Astrocyte (in vitro differentiated cells and primary cell): ENCODE data around the gene LCK. TPM values are rescaled to one million over a fixed set of nuclear protein-coding genes. Genes with fewer than 3 reads are reported as not detected.

Experiments used
- DNase-seq: peaks from one replicate; pipeline ENCODE4 v3.0.0-alpha.2; 2010; ENCODE audit warnings: low read depth
- FAIRE-seq: peaks from 2 replicates; lab custom pipeline; 2011; peaks lifted over from hg19 to GRCh38; lab: Jason Lieb, UNC
- H2AFZ ChIP-seq: 2 replicates; pipeline ENCODE4 v1.6.0; 2012; ENCODE audit warnings: low read depth, low read length, inconsistent platforms
- H3K27ac ChIP-seq: 2 replicates; pipeline ENCODE4 v1.5.1; 2011; ENCODE audit warnings: low read depth, low read length, inconsistent platforms
- H3K27me3 ChIP-seq: 2 replicates; pipeline ENCODE4 v1.6.0; 2011; ENCODE audit warnings: low read length, inconsistent platforms; ENCODE audit not compliant: insufficient read depth
- H3K36me3 ChIP-seq: 2 replicates; pipeline ENCODE4 v1.5.1; 2011; ENCODE audit warnings: low read length, inconsistent platforms; ENCODE audit not compliant: insufficient read depth
- H3K4me1 ChIP-seq: 2 replicates; pipeline ENCODE4 v1.5.1; 2011; ENCODE audit warnings: low read length, inconsistent platforms; ENCODE audit not compliant: insufficient read depth
- H3K4me2 ChIP-seq: 2 replicates; pipeline ENCODE4 v1.6.0; 2012; ENCODE audit warnings: low read length, inconsistent platforms
- H3K4me3 ChIP-seq: 2 replicates; pipeline ENCODE4 v1.5.1; 2011; ENCODE audit warnings: low read depth, mild to moderate bottlenecking, low read length, inconsistent platforms; ENCODE audit not compliant: insufficient read depth
- H3K79me2 ChIP-seq: 2 replicates; pipeline ENCODE4 v1.6.0; 2012; ENCODE audit warnings: mild to moderate bottlenecking, low read length, inconsistent platforms; ENCODE audit not compliant: insufficient read depth
- H3K9ac ChIP-seq: 2 replicates; pipeline ENCODE4 v1.6.0; 2012; ENCODE audit warnings: mild to moderate bottlenecking, low read length, inconsistent platforms
- H3K9me3 ChIP-seq: 2 replicates; pipeline ENCODE4 v1.5.1; 2012; ENCODE audit warnings: low read depth, mild to moderate bottlenecking, low read length, inconsistent platforms; ENCODE audit not compliant: insufficient read depth
- H4K20me1 ChIP-seq: 2 replicates; pipeline ENCODE4 v1.6.0; 2012; ENCODE audit warnings: low read length, inconsistent platforms; ENCODE audit not compliant: insufficient read depth
- H3K27ac Mint-ChIP-seq: one replicate; pipeline ENCODE4 v1.8.0; 2021; ENCODE audit warnings: mild to moderate bottlenecking, mixed read lengths; ENCODE audit not compliant: unreplicated experiment
- H3K27me3 Mint-ChIP-seq: one replicate; pipeline ENCODE4 v1.8.0; 2021; ENCODE audit warnings: low read depth, mixed read lengths; ENCODE audit not compliant: unreplicated experiment
- H3K36me3 Mint-ChIP-seq: one replicate; pipeline ENCODE4 v1.8.0; 2021; ENCODE audit warnings: low read depth, mixed read lengths; ENCODE audit not compliant: unreplicated experiment
- H3K4me1 Mint-ChIP-seq: one replicate; pipeline ENCODE4 v1.8.0; 2021; ENCODE audit warnings: low read depth, mixed read lengths; ENCODE audit not compliant: unreplicated experiment
- H3K4me3 Mint-ChIP-seq: one replicate; pipeline ENCODE4 v1.8.0; 2021; ENCODE audit warnings: mild to moderate bottlenecking, moderate library complexity, mixed read lengths; ENCODE audit not compliant: unreplicated experiment
- H3K9me3 Mint-ChIP-seq: one replicate; pipeline ENCODE4 v1.8.0; 2021; ENCODE audit warnings: mild to moderate bottlenecking, mixed read lengths; ENCODE audit not compliant: unreplicated experiment
- CTCF ChIP-seq: IDR thresholded peaks from 2 replicates; pipeline ENCODE4 v1.5.1; 2011; ENCODE audit warnings: low read depth, mild to moderate bottlenecking, inconsistent platforms, low read length, moderate library complexity; ENCODE audit not compliant: insufficient read depth
- EZH2 ChIP-seq: IDR thresholded peaks from 2 replicates; pipeline ENCODE4 v1.6.1; 2012; ENCODE audit warnings: mild to moderate bottlenecking, low read length, inconsistent platforms; ENCODE audit not compliant: insufficient read depth
- total RNA-seq: library from RNA; stranded (reverse); gene quantifications from 2 replicates; pipeline ENCODE4 v1.2.1, GENCODE V29; 2021

The LCK gene
- total RNA-seq, 1 donor from 2014 or later, result 0.30 TPM

- no peaks in the 10 kb centered on the region for H3K27me3 Mint-ChIP-seq
- Histone ChIP-seq H3K9me3 (no peaks in the 10 kb centered on the region), H3K9ac (peak overlapping the region; percentile 76), H3K36me3 (no peaks in the 10 kb centered on the region), H3K27ac (peak overlapping the region; percentile 6), H3K4me2 (peak overlapping the region; percentile 87), H3K4me1 (peaks cover 27% of the 10 kb centered on the region), H2AFZ (peak overlapping the region; percentile 91), H3K4me3 (peak overlapping the region; percentile 56), H3K27me3 (no peaks in the 10 kb centered on the region), H3K79me2 (no peaks in the 10 kb centered on the region), H4K20me1 (no peaks in the 10 kb centered on the region)
- peak overlapping the region; percentile 12 for H3K27ac Mint-ChIP-seq
- FAIRE-seq (no peak), DNase-seq (peak; percentile 27)
- H3K4me3 Mint-ChIP-seq, result peak overlapping the region; percentile 90
- H3K9me3 Mint-ChIP-seq, result no peaks in the 10 kb centered on the region
- H3K36me3 Mint-ChIP-seq, result peaks cover 2% of the 10 kb centered on the region
- H3K4me1 Mint-ChIP-seq, result peaks cover 7% of the 10 kb centered on the region
- TF ChIP-seq EZH2 (peak; percentile 36), CTCF (no peak)
Observed at GRCh38 chr1:32240140-32240951, 10.7 kb upstream of the LCK start.

GRCh38 chr1:32241001-32241763 is 9.9 kb upstream of the LCK start:
- H3K4me3 Mint-ChIP-seq, result peak overlapping the region; percentile 90
- Histone ChIP-seq H3K9me3 (no peaks in the 10 kb centered on the region), H3K36me3 (no peaks in the 10 kb centered on the region), H3K27me3 (no peaks in the 10 kb centered on the region), H4K20me1 (no peaks in the 10 kb centered on the region), H3K27ac (peak overlapping the region; percentile 6), H3K4me2 (peak overlapping the region; percentile 87), H3K4me1 (peaks cover 21% of the 10 kb centered on the region), H3K9ac (peak overlapping the region; percentile 76), H2AFZ (peak overlapping the region; percentile 91), H3K79me2 (no peaks in the 10 kb centered on the region), H3K4me3 (peak overlapping the region; percentile 56)
- no peaks in the 10 kb centered on the region for H3K36me3 Mint-ChIP-seq
- no peaks in the 10 kb centered on the region for H3K27me3 Mint-ChIP-seq
- peak overlapping the region; percentile 89 for H3K27ac Mint-ChIP-seq
- TF ChIP-seq CTCF, result no peak
- TF ChIP-seq EZH2, result no peak
- peaks cover under 1% of the 10 kb centered on the region for H3K4me1 Mint-ChIP-seq
- DNase-seq, result peak; percentile 50
- H3K9me3 Mint-ChIP-seq, result no peaks in the 10 kb centered on the region
- FAIRE-seq, result no peak
